B cell (primary cell): ENCODE measurements around the gene PDZD2.

Experiments
- EZH2 ChIP-seq: IDR thresholded peaks from 2 replicates; pipeline ENCODE4 v1.6.1; 2012; ENCODE audit warnings: borderline replicate concordance, low read depth, mild to moderate bottlenecking, moderate library complexity, low read length; ENCODE audit not compliant: insufficient read depth, poor library complexity, severe bottlenecking
- TF ChIP-seq, protein P1 (sequence below): fragments of 200-600 bp; IDR thresholded peaks from one replicate; pipeline ENCODE4 v1.8.0; 2022; ENCODE audit warnings: antibody characterized with exemption, mild to moderate bottlenecking

DNA sequence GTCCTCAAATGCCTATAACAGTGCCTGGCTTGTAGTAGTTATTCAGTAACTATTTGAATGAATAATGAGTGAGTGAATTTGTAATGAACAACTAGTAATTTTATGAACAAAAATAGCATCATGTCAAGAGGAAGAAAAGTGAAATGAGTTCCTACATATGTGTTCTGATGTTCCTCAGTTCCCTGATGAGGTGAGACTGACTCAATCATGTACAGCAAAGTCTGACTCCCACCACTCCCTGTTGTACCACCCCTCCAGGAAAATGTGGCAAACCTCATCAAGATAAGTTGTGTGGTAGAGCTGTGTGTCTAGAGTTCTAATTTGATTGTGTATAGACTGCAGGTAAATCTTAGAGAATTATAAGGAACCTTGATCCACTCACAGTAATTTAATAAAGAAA, 333.6 kb downstream of the PDZD2 start:
- TF ChIP-seq, protein P1, sequence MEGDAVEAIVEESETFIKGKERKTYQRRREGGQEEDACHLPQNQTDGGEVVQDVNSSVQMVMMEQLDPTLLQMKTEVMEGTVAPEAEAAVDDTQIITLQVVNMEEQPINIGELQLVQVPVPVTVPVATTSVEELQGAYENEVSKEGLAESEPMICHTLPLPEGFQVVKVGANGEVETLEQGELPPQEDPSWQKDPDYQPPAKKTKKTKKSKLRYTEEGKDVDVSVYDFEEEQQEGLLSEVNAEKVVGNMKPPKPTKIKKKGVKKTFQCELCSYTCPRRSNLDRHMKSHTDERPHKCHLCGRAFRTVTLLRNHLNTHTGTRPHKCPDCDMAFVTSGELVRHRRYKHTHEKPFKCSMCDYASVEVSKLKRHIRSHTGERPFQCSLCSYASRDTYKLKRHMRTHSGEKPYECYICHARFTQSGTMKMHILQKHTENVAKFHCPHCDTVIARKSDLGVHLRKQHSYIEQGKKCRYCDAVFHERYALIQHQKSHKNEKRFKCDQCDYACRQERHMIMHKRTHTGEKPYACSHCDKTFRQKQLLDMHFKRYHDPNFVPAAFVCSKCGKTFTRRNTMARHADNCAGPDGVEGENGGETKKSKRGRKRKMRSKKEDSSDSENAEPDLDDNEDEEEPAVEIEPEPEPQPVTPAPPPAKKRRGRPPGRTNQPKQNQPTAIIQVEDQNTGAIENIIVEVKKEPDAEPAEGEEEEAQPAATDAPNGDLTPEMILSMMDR, result no peak
- TF ChIP-seq EZH2, result no peak
